Epithelial cell of prostate (primary cell): ENCODE results near the gene ABCC3.

Experiments
- DNase-seq: peaks from one replicate; pipeline ENCODE4 v3.0.0-alpha.2; 2011; ENCODE audit warnings: low read depth, low spot score
- H3K27ac ChIP-seq: fragments of 450-650 bp; 2 replicates; pipeline ENCODE4 v1.5.1; 2017; ENCODE audit warnings: mild to moderate bottlenecking

Gene ABCC3, protein sequence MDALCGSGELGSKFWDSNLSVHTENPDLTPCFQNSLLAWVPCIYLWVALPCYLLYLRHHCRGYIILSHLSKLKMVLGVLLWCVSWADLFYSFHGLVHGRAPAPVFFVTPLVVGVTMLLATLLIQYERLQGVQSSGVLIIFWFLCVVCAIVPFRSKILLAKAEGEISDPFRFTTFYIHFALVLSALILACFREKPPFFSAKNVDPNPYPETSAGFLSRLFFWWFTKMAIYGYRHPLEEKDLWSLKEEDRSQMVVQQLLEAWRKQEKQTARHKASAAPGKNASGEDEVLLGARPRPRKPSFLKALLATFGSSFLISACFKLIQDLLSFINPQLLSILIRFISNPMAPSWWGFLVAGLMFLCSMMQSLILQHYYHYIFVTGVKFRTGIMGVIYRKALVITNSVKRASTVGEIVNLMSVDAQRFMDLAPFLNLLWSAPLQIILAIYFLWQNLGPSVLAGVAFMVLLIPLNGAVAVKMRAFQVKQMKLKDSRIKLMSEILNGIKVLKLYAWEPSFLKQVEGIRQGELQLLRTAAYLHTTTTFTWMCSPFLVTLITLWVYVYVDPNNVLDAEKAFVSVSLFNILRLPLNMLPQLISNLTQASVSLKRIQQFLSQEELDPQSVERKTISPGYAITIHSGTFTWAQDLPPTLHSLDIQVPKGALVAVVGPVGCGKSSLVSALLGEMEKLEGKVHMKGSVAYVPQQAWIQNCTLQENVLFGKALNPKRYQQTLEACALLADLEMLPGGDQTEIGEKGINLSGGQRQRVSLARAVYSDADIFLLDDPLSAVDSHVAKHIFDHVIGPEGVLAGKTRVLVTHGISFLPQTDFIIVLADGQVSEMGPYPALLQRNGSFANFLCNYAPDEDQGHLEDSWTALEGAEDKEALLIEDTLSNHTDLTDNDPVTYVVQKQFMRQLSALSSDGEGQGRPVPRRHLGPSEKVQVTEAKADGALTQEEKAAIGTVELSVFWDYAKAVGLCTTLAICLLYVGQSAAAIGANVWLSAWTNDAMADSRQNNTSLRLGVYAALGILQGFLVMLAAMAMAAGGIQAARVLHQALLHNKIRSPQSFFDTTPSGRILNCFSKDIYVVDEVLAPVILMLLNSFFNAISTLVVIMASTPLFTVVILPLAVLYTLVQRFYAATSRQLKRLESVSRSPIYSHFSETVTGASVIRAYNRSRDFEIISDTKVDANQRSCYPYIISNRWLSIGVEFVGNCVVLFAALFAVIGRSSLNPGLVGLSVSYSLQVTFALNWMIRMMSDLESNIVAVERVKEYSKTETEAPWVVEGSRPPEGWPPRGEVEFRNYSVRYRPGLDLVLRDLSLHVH (N-terminal part only)

DNA sequence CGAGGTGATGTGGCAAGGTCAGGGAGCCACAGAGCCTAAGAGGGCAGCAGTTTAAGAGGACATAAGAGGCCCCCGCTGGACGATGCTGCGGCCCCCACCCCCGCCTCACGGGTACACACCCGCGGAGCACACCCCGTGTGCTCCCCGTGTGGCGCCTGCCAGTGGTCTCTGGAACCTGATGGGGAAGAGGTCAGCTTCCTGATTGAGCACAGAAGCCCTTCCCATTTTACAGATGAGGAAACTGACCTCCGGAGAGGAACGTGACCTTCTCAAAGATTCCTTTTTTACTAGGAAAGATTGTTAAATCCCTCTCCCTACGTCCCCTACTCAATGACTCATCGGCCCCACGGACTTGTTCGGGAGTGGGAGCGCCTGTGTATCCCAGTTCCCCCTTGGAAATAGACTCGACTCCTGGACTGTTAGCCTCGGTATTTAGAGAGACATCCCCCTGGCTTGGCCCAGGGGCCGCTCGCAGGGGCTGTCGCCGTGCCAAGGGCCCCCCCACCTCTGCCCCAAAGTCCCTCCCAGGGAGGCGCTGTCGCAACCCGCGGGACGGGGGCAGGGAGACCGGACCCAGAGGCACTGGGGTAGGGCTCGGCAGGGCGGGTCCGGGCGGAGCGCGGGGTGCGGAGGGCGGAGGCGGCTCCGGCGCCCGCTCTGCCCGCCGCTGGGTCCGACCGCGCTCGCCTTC, at the start of gene ABCC3:
ABCC3 (plus strand) TSS at position 658 of the 691 bp plus-strand sequence. CDS start 56 bp downstream, outside the sequence.
- DNase-seq, result no peak

DNA sequence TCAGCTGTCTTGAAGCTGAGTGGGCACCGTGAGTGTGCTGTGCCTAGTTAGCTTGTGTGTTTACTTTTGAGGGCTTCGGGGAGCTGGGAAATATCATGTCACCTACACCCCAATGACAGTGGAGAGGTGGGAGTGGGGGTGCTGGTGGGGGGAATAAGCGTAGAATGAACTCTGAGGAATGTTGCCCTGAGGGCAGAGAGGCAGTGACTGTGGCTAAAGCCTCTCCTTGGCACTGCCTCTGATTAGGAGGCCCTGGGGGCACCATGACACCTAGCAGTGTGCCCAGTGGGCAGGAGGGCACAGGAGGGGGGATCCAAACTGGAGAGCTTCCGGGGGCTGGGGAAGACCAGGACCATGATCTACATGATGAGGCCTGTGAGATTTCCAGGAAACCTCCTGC, 49.3 kb upstream of the ABCC3 start:
- no peak overlapping the region for H3K27ac ChIP-seq
- no peak for DNase-seq

More for the DNA sequence above, at the start of gene ABCC3:
- peak within 1 kb of the TSS; percentile 40 for H3K27ac ChIP-seq

DNA sequence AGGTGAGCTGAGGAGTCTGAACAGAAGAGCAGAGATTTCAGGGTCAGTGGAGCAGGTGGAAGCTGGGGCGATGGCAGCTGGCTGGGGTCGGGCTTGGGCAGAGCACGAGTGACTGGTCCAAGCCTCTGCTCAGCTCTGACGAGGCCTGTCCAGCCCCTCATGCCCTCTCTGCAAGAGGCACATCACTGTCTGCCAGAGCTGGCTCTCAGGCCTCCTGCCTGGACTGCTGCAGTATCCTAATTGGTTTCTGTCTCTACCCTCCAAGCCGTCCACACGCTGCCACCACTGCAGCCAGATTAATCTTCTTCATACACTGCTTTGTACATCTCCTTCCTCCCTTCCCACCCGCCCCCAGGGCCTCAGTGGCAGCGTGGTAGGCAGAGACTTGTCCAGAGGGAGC, 48.8 kb upstream of the ABCC3 start:
- no peak for DNase-seq

DNA sequence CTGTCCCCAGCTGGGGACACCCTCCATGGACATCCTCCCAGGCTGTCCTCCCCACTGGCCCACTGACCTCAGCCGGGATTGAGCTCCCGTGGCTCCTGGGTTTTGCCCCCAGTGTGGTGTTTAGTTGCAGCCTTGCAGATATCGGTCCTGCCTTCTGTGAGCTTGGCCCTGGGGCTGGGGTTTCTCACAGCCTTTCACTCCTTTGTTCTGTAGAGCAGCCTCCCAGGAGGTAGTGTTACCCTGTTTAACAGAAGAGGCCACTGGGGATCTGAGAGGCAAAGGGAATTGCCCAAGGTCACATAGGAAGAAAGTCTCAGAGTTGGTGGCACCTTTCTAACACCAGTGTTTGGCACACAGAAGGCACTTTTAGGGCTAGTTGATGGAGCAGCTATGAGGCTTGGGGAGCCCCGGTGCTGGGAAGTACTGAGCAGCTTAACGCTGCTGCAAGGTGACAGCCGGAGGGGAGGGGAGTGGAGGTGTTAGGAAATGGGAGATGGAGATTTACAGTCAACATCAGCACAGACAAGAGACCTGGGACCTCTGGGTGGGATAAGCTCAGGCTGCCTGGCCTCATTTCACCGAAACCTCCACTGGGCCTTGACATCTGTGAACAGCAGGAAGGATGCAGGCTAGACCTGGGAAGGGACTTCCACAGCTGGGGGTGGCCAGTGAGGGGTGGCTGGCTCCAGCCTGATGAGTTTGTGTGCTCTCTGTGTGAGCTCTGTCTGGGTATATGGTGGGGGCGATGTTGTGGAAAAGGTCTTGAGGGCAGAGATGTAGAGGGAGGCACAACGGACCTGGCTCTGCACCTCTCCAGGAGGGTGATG, 48.0 kb upstream of the ABCC3 start:
- no peak for DNase-seq

More for the DNA sequence above, 48.8 kb upstream of the ABCC3 start:
- H3K27ac ChIP-seq, result no peak overlapping the region

DNA sequence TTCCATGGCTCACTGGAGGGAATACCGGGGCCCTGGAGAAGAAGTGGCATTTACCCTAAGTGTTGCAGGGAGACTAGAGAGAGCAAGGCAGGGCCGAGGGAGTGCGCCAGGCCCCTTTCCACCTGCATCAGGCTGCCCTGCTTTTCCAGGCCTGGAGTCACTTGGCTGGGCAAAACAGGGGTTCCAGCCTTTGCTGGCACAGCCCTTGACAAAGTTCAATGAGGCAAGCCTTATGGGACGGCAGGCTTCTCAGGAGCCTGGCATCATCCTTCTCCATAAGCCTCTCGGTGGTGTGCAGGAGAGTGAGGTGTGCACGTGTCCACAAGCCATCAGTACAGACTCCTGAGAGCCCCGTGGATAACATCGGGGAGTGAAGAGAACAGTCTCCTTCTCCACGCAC, 47.1 kb upstream of the ABCC3 start:
- H3K27ac ChIP-seq, result no peak overlapping the region
- no peak for DNase-seq

More for the DNA sequence above, 48.0 kb upstream of the ABCC3 start:
- H3K27ac ChIP-seq, result no peak overlapping the region

DNA sequence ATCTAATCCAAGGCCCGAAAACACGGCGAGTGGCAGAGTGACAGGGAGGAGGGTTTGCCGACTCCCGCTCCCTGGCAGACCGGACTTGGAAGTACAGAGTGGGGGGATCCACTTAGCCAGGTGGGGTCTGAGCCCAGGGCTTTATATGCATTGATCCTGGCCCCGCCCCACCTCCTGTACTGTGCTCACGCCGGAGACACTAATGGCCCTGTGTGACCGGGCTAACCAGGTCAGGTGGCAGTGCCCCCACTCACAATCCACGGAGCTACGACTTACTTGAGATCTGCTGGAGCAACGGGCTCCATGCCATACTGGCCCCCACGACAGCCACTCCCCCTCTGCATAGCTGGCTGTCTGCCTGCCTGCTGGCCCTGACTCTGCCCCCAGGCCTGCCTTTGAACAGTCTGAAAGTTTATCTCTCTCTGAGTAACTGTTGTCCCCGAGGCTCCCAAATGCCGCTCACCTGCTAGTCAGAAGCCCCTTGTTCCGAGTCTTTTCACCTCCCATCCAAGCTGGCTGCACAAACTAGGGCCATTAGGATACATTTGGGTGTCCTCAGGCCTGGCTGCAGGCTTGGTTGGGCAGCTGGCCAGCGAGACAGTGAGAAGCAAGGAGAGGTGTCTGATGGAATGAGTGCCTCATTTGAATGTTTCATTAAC, 46.2 kb upstream of the ABCC3 start:
- H3K27ac ChIP-seq, result no peak overlapping the region
- DNase-seq, result no peak

DNA sequence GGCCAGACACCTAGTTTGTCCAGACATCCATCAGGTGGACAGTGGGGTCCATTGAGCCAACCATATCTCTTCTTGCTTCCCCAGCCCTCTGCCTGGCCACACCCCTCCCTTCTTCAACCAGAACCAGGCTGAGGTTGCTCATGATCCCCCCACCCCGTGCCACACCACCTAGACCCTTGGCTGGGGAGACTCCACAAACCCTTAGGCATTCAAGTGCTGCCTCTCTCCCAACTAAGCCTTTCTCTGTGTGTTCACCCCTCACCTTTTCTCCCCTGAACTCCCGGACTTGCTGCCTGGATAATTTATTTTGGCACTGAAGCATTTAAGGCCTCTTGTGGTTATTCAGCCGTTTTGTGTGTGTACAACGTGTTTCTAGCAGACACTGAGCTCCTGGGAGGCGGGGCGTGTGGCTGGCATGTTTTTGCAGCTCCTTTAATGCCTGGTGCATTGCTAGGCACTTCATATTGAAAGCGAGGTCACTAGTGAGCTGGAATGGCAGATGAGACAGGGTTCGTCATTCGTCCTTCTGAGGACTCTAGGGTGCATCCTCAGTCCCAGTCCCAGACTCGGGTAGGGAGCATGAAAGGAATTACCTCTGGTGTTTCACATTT, 45.5 kb upstream of the ABCC3 start:
- no peak overlapping the region for H3K27ac ChIP-seq
- DNase-seq, result no peak

DNA sequence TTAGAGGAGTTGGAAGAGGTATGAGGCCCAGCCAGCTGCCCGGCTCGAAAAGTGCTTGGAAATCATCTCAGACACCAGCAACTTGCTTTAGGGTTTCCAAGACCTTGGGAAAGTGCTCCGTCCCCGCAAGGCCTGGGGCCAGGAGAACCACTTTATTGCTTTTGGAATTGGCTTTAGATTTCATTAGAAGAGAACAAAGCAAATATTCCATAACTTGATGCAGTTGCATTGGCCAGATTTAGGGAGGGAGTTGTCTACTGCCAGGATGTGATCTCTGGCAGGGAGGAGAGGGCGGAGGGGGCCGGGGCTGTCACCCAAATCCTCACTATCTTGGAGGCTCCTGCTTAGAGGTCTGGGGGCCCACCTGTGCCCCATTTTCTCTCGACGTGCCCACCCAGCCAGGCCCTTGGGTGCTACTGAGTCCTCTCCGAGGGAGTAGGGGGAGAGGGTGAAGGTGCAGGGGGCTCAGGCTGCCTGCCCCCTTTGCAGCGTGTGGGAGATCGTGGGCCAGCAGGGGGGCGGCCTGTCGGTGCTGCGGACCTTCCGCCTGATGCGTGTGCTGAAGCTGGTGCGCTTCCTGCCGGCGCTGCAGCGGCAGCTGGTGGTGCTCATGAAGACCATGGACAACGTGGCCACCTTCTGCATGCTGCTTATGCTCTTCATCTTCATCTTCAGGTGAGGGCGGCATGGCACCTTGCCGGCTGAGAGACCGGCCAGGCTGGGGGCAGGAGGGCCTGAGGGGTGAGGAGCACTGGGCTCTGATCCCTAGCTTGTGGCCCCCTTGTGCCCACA, 43.5 kb upstream of the ABCC3 start:
- DNase-seq, result no peak

DNA sequence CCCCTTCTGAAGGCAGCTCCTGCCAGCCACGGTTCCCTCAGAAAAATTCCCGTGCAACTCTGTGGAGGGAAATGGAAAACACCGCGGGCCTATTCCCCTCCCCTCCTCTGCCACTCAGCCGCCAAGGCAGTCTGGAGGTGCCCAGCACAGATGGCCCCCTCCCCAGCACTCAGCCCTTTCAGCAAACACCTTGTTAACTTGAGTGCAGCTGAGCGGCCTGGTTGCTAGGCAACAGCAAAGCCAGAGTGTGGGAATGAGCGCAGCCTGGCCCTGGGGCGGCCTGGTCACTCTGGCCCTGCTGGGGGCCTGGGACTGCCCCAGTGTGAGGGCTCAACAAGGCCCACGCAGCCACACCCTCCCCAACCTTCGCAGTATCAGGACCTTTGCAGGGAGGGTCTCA, 41.4 kb upstream of the ABCC3 start:
- DNase-seq, result no peak
- H3K27ac ChIP-seq, result no peak overlapping the region

More for the DNA sequence above, 43.5 kb upstream of the ABCC3 start:
- H3K27ac ChIP-seq, result no peak overlapping the region

DNA sequence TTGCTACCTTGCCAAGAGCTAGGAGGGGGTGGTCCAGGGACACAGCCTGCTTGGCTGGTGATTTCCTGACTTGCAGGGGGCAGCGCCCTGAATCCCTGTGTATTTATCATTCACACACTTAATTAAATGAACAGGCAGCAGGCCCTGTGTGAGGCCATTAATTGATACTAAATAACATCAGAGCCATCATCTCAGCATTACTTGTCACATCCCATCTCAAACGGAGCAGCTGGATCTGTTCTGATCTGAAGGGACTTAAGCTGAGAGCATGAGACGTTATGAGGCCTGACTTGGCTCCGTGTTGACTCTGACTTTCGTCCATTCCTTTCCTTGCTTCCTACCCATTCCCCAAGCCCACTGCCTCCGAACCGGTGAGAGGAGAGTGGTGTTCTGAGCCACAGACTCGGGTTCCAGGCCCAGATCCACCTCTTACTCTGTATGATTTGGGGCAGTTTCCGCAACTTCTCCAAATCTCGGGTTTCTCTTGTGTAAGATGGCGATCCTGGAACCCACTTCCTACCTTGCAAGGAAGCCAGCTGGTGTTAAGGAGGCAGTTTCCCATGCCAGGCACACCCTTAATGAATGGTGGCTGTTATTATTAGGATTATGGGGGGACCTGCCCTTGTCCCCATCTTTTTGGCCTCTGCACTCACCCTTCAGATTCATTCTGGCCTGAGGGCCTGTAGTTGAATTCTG, 40.4 kb upstream of the ABCC3 start:
- H3K27ac ChIP-seq, result no peak overlapping the region
- DNase-seq, result no peak

DNA sequence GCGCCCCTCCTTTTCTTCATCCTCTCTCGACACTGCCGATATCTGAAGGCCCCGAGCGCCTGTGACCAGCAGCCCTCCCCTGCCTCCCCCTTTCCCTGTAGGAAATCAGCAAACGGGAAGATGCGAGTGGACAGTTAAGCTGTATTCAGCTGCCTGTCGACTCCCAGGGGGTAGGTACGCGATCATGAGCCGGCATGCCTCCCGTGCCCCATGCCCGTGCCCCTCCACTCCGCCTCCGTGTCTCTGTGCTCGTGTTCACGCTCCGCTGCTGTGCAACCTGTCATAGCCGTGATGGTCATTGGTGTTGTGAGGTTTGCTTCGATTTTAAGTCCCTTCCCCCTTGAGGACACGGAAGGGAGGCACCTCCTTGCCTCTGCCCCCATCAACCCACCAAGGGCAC, 39.8 kb upstream of the ABCC3 start:
- no peak overlapping the region for H3K27ac ChIP-seq
- no peak for DNase-seq

DNA sequence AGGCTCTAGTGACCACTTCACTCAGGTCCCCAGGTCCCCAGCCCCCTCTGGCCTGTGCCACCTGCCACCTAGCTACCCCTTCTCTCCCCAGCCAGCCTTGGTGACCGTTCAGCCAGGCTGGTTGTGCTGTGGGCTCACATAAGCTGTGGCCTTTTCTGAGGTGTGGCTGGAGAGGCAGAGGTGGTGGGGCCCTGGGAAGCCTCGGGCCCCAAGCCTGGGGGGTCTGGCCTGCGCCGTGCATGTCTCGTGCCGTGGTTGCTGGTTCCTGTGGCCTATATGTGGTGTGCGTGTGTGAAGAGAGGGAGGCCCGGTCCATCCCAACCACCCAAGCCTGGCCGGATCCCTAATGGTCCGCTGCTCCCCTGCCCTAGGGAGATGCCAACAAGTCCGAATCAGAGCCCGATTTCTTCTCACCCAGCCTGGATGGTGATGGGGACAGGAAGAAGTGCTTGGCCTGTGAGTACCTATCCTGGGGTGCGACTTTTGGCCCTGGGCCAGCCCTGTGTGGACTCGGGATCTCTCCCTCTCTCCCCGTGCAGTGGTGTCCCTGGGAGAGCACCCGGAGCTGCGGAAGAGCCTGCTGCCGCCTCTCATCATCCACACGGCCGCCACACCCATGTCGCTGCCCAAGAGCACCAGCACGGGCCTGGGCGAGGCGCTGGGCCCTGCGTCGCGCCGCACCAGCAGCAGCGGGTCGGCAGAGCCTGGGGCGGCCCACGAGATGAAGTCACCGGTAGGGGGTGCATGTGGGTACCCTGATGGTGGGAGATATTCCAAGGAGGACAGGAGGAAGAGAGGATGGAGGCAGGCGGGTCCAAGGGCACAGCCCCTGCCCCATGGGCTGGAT, 38.3 kb upstream of the ABCC3 start:
- no peak overlapping the region for H3K27ac ChIP-seq
- no peak for DNase-seq

DNA sequence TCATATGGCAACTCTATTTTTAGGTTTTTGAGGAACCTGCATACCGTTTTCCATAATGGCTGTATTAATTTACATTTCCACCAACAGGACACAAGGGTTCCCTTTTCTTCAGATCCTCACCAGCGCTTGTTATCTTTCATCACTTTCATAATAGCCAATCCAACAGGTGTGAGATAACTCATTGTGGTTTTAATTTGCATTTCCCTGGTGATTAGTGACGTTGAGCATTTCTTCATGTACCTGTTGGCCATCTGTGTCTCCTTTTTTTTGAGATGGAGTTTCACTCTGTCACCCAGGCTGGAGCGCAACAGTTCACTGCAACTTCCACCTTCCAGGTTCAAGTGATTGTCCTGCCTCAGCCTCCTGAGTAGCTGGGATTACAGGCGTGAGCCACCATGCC, 36.2 kb upstream of the ABCC3 start:
- no peak overlapping the region for H3K27ac ChIP-seq
- DNase-seq, result no peak

DNA sequence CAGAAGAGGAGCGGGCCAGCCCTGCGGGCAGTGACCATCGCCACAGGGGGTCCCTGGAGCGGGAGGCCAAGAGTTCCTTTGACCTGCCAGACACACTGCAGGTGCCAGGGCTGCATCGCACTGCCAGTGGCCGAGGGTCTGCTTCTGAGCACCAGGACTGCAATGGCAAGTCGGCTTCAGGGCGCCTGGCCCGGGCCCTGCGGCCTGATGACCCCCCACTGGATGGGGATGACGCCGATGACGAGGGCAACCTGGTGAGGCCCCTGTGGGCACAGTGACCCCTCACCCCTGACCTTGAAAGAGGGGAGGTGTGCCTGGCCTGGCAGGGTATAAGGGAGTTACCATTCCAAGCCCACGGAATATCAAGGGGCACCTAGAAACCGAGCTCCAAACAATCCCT, 35.1 kb upstream of the ABCC3 start:
- no peak overlapping the region for H3K27ac ChIP-seq
- no peak for DNase-seq

DNA sequence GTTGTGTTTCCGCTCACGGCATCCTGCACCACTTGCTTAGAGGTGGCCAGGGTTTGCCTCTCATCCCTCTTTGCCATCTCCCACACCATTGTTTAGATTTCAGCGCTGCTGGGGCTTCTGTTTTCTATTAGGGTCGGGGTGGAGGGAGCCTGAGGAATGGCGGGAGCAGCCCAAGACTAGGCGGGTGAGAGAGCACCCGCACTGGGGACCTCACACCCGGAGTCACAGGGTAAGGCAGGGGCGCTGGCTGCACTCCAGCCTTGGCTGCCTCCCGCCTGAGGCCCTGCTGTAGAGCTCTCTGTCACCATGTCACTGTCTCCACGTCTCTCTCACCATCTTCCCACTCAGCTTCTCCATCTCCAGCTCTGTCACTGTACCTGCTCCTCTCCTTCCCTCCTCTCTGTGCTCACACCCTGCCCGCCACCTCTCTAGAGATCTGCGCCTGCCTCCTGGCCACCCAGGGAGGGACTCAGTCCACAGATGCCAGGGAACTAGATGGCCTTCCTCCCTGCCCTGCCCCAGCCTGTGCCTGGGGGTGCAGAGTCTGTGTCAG, 32.8 kb upstream of the ABCC3 start:
- H3K27ac ChIP-seq, result no peak overlapping the region
- no peak for DNase-seq
